H9 (cell line): ENCODE results near the gene GMCL1. TPM values are rescaled to one million over a fixed set of nuclear protein-coding genes. Genes with fewer than 3 reads are reported as not detected.

Experiments
- DNase-seq: peaks from one replicate; pipeline ENCODE4 v3.0.0-alpha.2; 2017
- H2AFZ ChIP-seq: one replicate; pipeline ENCODE4 v1.6.1; 2013; ENCODE audit warnings: mild to moderate bottlenecking, low read length, control low read depth, moderate library complexity
- H2AK5ac ChIP-seq: 2 replicates; pipeline ENCODE4 v1.6.1; 2013; ENCODE audit warnings: low read length, control low read depth, mixed read lengths; ENCODE audit not compliant: insufficient read length
- H2BK120ac ChIP-seq: one replicate; pipeline ENCODE4 v1.6.1; 2013; ENCODE audit warnings: low read depth, mild to moderate bottlenecking, low read length, control low read depth, inconsistent platforms; ENCODE audit not compliant: poor library complexity, severe bottlenecking
- H2BK12ac ChIP-seq: 2 replicates; pipeline ENCODE4 v1.6.1; 2013; ENCODE audit warnings: low read length, control low read depth, mixed read lengths, low read depth; ENCODE audit not compliant: insufficient read length
- H2BK15ac ChIP-seq: 2 replicates; pipeline ENCODE4 v1.6.1; 2013; ENCODE audit warnings: low read depth, low read length, control low read depth
- H2BK20ac ChIP-seq: one replicate; pipeline ENCODE4 v1.6.1; 2013; ENCODE audit warnings: low read depth, mild to moderate bottlenecking, low read length, control low read depth, inconsistent platforms; ENCODE audit not compliant: poor library complexity, severe bottlenecking
- H2BK5ac ChIP-seq: 2 replicates; pipeline ENCODE4 v1.6.1; 2013; ENCODE audit warnings: low read length, control low read depth, mixed read lengths; ENCODE audit not compliant: insufficient read length
- H3K14ac ChIP-seq: 2 replicates; pipeline ENCODE4 v1.6.1; 2013; ENCODE audit warnings: low read length, control low read depth; ENCODE audit not compliant: insufficient read depth
- H3K18ac ChIP-seq: 2 replicates; pipeline ENCODE4 v1.6.1; 2013; ENCODE audit warnings: low read depth, mild to moderate bottlenecking, mixed read lengths, low read length, control low read depth; ENCODE audit not compliant: insufficient read length
- H3K23ac ChIP-seq: 2 replicates; pipeline ENCODE4 v1.6.1; 2013; ENCODE audit warnings: low read length, control low read depth, mixed read lengths, low read depth; ENCODE audit not compliant: insufficient read length
- H3K23me2 ChIP-seq: 2 replicates; pipeline ENCODE4 v1.6.1; 2013; ENCODE audit warnings: low read depth, mild to moderate bottlenecking, mixed read lengths, low read length, control low read depth; ENCODE audit not compliant: insufficient read length, poor library complexity, severe bottlenecking
- H3K27ac ChIP-seq: 2 replicates; pipeline ENCODE4 v1.5.1; 2013; ENCODE audit warnings: low read length, control low read depth, mixed read lengths, low read depth; ENCODE audit not compliant: insufficient read length
- H3K27me3 ChIP-seq: 2 replicates; pipeline ENCODE4 v1.6.1; 2013; ENCODE audit warnings: low read length, control low read depth, inconsistent platforms; ENCODE audit not compliant: insufficient read depth
- H3K4ac ChIP-seq: 2 replicates; pipeline ENCODE4 v1.6.1; 2013; ENCODE audit warnings: low read depth, mild to moderate bottlenecking, control low read depth, inconsistent platforms, low read length, moderate library complexity
- H3K4me1 ChIP-seq: 2 replicates; pipeline ENCODE4 v1.6.1; 2013; ENCODE audit warnings: low read length, control low read depth, inconsistent platforms; ENCODE audit not compliant: insufficient read depth
- H3K4me2 ChIP-seq: 2 replicates; pipeline ENCODE4 v1.6.1; 2013; ENCODE audit warnings: low read length, control low read depth, mixed read lengths; ENCODE audit not compliant: insufficient read length, insufficient read depth
- H3K56ac ChIP-seq: 2 replicates; pipeline ENCODE4 v1.6.1; 2013; ENCODE audit warnings: low read depth, mild to moderate bottlenecking, mixed read lengths, low read length, control low read depth; ENCODE audit not compliant: insufficient read length
- H3K79me1 ChIP-seq: 2 replicates; pipeline ENCODE4 v1.6.1; 2013; ENCODE audit warnings: low read depth, mild to moderate bottlenecking, moderate library complexity, low read length, control low read depth, inconsistent platforms; ENCODE audit not compliant: insufficient read depth, poor library complexity, severe bottlenecking
- H3K79me2 ChIP-seq: 2 replicates; pipeline ENCODE4 v1.6.1; 2013; ENCODE audit warnings: low read length, control low read depth, inconsistent platforms; ENCODE audit not compliant: insufficient read depth
- H3K9ac ChIP-seq: 2 replicates; pipeline ENCODE4 v1.6.1; 2013; ENCODE audit warnings: low read length, control low read depth, mixed read lengths; ENCODE audit not compliant: insufficient read length; ENCODE audit errors: extremely low read depth
- H3K9me3 ChIP-seq: one replicate; pipeline ENCODE4 v1.6.1; 2013; ENCODE audit warnings: low read depth, low read length, inconsistent platforms; ENCODE audit not compliant: control insufficient read depth
- H3T11ph ChIP-seq: one replicate; pipeline ENCODE4 v1.6.1; 2013; ENCODE audit warnings: mild to moderate bottlenecking, low read length, control low read depth, inconsistent platforms
- H4K20me1 ChIP-seq: one replicate; pipeline ENCODE4 v1.6.1; 2013; ENCODE audit not compliant: control insufficient read depth, insufficient read length, insufficient read depth
- H4K5ac ChIP-seq: 2 replicates; pipeline ENCODE4 v1.6.1; 2013; ENCODE audit warnings: low read depth, mild to moderate bottlenecking, mixed read lengths, low read length, control low read depth; ENCODE audit not compliant: insufficient read length
- H4K8ac ChIP-seq: replicated peaks from 2 replicates; pipeline ENCODE4 v1.6.1; 2013; ENCODE audit warnings: low read length, control low read depth, mixed read lengths, low read depth; ENCODE audit not compliant: insufficient read length
- H4K91ac ChIP-seq: 2 replicates; pipeline ENCODE4 v1.6.1; 2013; ENCODE audit warnings: low read depth, mild to moderate bottlenecking, moderate library complexity, mixed read lengths, low read length, control low read depth; ENCODE audit not compliant: insufficient read length
- H3K27ac Mint-ChIP-seq, 3 experiments: 2 replicates in 2 of 3; 3 replicates in 1 of 3; pipeline ENCODE4 v1.8.0; 2020 to 2021; ENCODE audit warnings: mixed read lengths in 3 of 3, mild to moderate bottlenecking in 1 of 3, moderate library complexity in 1 of 3
- H3K27me3 Mint-ChIP-seq: 2 replicates; pipeline ENCODE4 v1.8.0; 2021; ENCODE audit warnings: low read depth, mild to moderate bottlenecking, moderate library complexity, mixed read lengths
- H3K36me3 Mint-ChIP-seq, 3 experiments: 2 replicates in 2 of 3; 3 replicates in 1 of 3; pipeline ENCODE4 v1.8.0; 2020 to 2021; ENCODE audit warnings: low read depth in 3 of 3, mixed read lengths in 3 of 3; ENCODE audit not compliant: insufficient read depth in 1 of 3
- H3K4me1 Mint-ChIP-seq, 2 experiments: 2 replicates each; pipeline ENCODE4 v1.8.0; 2020; ENCODE audit warnings: mixed read lengths in 2 of 2
- H3K4me3 Mint-ChIP-seq, 2 experiments: 2 replicates in 1 of 2; 3 replicates in 1 of 2; pipeline ENCODE4 v1.8.0; 2020 to 2021; ENCODE audit warnings: mild to moderate bottlenecking in 2 of 2, mixed read lengths in 2 of 2, moderate library complexity in 1 of 2
- H3K9me3 Mint-ChIP-seq, 2 experiments: 2 replicates in 1 of 2; 3 replicates in 1 of 2; pipeline ENCODE4 v1.8.0; 2020; ENCODE audit warnings: mild to moderate bottlenecking in 2 of 2, mixed read lengths in 2 of 2, moderate library complexity in 1 of 2
- WGBS: extraction: QIAGEN DNeasy Blood & Tissue Kit; methylation state at CpG from one replicate; pipeline ENCODE4 v1.1.7; 2013; ENCODE audit warnings: missing lambda C conversion rate, low lambda C conversion rate, mixed read lengths; ENCODE audit not compliant: insufficient read length; ENCODE audit errors: extremely low coverage; 5-methylcytosine and 5-hydroxymethylcytosine counted together
- total RNA-seq: library from RNA; stranded (reverse); gene quantifications from 2 replicates; pipeline ENCODE4 v1.2.1, GENCODE V29; 2021
- TF ChIP-seq, protein P1 (sequence below): fragments of 200-600 bp; sonication (generic); conservative IDR thresholded peaks from 3 replicates; pipeline ENCODE4 v1.8.0; 2021; ENCODE audit warnings: antibody characterized with exemption, mild to moderate bottlenecking

Gene GMCL1
- total RNA-seq, 1 experiment from 2014 or later: 18.6 TPM

- Mint-ChIP-seq H3K36me3 (peaks cover 2 to 52% (median 33%) of the 10 kb centered on the region in 3 experiments; a peak in 6 of 7 replicates), H3K4me1 (no peaks in the 10 kb centered on the region), H3K4me3 (no peak overlapping the region), H3K27me3 (no peaks in the 10 kb centered on the region), H3K9me3 (no peaks in the 10 kb centered on the region), H3K27ac (no peak overlapping the region)
- H2BK20ac ChIP-seq: no peak overlapping the region
- no peak overlapping the region for H4K91ac ChIP-seq
- H2BK120ac ChIP-seq: no peak overlapping the region
- no peaks in the 10 kb centered on the region for H3K27me3 ChIP-seq
- H2BK15ac ChIP-seq: no peak overlapping the region
- H2BK5ac ChIP-seq: no peak overlapping the region
- H3K56ac ChIP-seq: no peak overlapping the region
- H3K9me3 ChIP-seq: no peaks in the 10 kb centered on the region
- no peaks in the 10 kb centered on the region for H3K23me2 ChIP-seq
- no peak overlapping the region for H3K27ac ChIP-seq
- H3K79me1 ChIP-seq: no peaks in the 10 kb centered on the region
- no peak overlapping the region for H3K9ac ChIP-seq
- no peak overlapping the region for H2AK5ac ChIP-seq
- no peak overlapping the region for H3T11ph ChIP-seq
- H4K5ac ChIP-seq: no peak overlapping the region
- no CpG with 5 or more reads among the region's 3 CpGs for WGBS
- no peak overlapping the region for H3K23ac ChIP-seq
- H3K14ac ChIP-seq: no peak overlapping the region
- no peak overlapping the region for H3K18ac ChIP-seq
- DNase-seq: no peak
- no peaks in the 10 kb centered on the region for H4K20me1 ChIP-seq
- H2AFZ ChIP-seq: no peak overlapping the region
- TF ChIP-seq, protein P1, sequence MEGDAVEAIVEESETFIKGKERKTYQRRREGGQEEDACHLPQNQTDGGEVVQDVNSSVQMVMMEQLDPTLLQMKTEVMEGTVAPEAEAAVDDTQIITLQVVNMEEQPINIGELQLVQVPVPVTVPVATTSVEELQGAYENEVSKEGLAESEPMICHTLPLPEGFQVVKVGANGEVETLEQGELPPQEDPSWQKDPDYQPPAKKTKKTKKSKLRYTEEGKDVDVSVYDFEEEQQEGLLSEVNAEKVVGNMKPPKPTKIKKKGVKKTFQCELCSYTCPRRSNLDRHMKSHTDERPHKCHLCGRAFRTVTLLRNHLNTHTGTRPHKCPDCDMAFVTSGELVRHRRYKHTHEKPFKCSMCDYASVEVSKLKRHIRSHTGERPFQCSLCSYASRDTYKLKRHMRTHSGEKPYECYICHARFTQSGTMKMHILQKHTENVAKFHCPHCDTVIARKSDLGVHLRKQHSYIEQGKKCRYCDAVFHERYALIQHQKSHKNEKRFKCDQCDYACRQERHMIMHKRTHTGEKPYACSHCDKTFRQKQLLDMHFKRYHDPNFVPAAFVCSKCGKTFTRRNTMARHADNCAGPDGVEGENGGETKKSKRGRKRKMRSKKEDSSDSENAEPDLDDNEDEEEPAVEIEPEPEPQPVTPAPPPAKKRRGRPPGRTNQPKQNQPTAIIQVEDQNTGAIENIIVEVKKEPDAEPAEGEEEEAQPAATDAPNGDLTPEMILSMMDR: no peak
- no peaks in the 10 kb centered on the region for H3K79me2 ChIP-seq
- H4K8ac ChIP-seq: no peak overlapping the region
- H2BK12ac ChIP-seq: no peak overlapping the region
- H3K4me2 ChIP-seq: no peak overlapping the region
- no peak overlapping the region for H3K4ac ChIP-seq
- no peaks in the 10 kb centered on the region for H3K4me1 ChIP-seq
Measured at GRCh38 chr2:69844560-69844959, 15.1 kb downstream of the GMCL1 start.
